HCT116 (cell line): ENCODE results near the gene MCF2L2.

ENCODE experiments used
- EGR1 ChIP-seq: IDR thresholded peaks from 2 replicates; pipeline ENCODE4 v1.6.1; 2012; ENCODE audit warnings: low read depth
- ELF1 ChIP-seq: IDR thresholded peaks from 2 replicates; pipeline ENCODE4 v1.6.1; 2012; ENCODE audit warnings: low read depth, borderline replicate concordance
- JUND ChIP-seq: IDR thresholded peaks from 2 replicates; pipeline ENCODE4 v1.6.1; 2012
- MAX ChIP-seq: IDR thresholded peaks from 2 replicates; pipeline ENCODE4 v1.6.1; 2012
- POLR2A ChIP-seq: IDR thresholded peaks from 2 replicates; pipeline ENCODE4 v1.7.0; 2011; ENCODE audit warnings: borderline replicate concordance; ENCODE audit not compliant: insufficient read depth, insufficient read length; ENCODE audit errors: extremely low read depth
- POLR2AphosphoS5 ChIP-seq: IDR thresholded peaks from 2 replicates; pipeline ENCODE4 v1.6.1; 2011; ENCODE audit warnings: mild to moderate bottlenecking, low read depth, low read length, moderate library complexity
- ZNF274 ChIP-seq: fragments of 200-500 bp; sonication (Bioruptor generic); IDR thresholded peaks from 2 replicates; pipeline ENCODE4 v1.6.1; 2014; ENCODE audit warnings: mild to moderate bottlenecking, low read depth, low read length, inconsistent platforms
- TF ChIP-seq, protein P1 (sequence below), 3 experiments: fragments of 200-600 bp in 1 of 3; sonication (generic) in 1 of 3; IDR thresholded peaks in 2 of 3; conservative IDR thresholded peaks in 1 of 3; 2 replicates each; pipeline ENCODE4 v1.5.1; 2012 to 2017; ENCODE audit warnings: low read depth in 2 of 3, low read length in 2 of 3, antibody characterized with exemption in 1 of 3, borderline replicate concordance in 1 of 3, control low read depth in 1 of 3, mild to moderate bottlenecking in 1 of 3, mixed read lengths in 1 of 3, mixed run types in 1 of 3, moderate library complexity in 1 of 3; ENCODE audit not compliant: insufficient read depth in 1 of 3

DNA sequence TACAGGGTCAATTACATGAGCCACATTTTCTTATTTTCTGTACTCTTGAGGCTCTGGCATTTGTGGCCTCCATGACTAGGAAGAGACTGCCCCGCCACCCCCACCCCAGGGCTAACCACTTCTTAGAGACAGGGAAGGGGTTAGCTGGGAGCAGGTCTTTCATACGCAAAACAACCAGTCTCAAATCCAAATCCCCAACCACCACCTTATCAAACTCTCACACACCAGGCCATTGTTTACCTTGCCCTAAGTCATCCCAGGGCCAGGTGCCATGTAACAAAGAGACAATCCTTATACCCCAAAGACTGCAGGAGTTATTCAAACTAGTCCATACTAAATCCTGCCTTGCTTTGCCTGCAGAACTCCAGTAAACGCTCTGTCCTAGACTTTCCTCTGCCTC, 97.5 kb downstream of the MCF2L2 start:
- TF ChIP-seq POLR2AphosphoS5 (no peak), MAX (no peak), POLR2A (no peak), ZNF274 (no peak), EGR1 (no peak), JUND (no peak), ELF1 (no peak)
- TF ChIP-seq, protein P1, sequence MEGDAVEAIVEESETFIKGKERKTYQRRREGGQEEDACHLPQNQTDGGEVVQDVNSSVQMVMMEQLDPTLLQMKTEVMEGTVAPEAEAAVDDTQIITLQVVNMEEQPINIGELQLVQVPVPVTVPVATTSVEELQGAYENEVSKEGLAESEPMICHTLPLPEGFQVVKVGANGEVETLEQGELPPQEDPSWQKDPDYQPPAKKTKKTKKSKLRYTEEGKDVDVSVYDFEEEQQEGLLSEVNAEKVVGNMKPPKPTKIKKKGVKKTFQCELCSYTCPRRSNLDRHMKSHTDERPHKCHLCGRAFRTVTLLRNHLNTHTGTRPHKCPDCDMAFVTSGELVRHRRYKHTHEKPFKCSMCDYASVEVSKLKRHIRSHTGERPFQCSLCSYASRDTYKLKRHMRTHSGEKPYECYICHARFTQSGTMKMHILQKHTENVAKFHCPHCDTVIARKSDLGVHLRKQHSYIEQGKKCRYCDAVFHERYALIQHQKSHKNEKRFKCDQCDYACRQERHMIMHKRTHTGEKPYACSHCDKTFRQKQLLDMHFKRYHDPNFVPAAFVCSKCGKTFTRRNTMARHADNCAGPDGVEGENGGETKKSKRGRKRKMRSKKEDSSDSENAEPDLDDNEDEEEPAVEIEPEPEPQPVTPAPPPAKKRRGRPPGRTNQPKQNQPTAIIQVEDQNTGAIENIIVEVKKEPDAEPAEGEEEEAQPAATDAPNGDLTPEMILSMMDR (IDR thresholded peaks at IDR 0.05 in 2 of 3, conservative IDR thresholded peaks at IDR 0.05 in 1 of 3; ENCODE audit: borderline replicate concordance in 1 of 3, insufficient read depth in 1 of 3, low read depth in 2 of 3, low read length in 2 of 3), result no peak
